GM18499 (cell line): Measurements from ENCODE around the gene TDRKH.
"Not testable (repeated sequence)": the region's sequence is repeated elsewhere in the genome, so short reads cannot be mapped to it uniquely, and the experiment has no call there.

Experiments
- ATAC-seq: cut with Tn5 transposase; IDR thresholded peaks from one replicate; pipeline ENCODE4 v1.9.1; 2021; ENCODE audit warnings: moderate number of reproducible peaks; ENCODE audit not compliant: insufficient read depth, unreplicated experiment

TDRKH gene

DNA sequence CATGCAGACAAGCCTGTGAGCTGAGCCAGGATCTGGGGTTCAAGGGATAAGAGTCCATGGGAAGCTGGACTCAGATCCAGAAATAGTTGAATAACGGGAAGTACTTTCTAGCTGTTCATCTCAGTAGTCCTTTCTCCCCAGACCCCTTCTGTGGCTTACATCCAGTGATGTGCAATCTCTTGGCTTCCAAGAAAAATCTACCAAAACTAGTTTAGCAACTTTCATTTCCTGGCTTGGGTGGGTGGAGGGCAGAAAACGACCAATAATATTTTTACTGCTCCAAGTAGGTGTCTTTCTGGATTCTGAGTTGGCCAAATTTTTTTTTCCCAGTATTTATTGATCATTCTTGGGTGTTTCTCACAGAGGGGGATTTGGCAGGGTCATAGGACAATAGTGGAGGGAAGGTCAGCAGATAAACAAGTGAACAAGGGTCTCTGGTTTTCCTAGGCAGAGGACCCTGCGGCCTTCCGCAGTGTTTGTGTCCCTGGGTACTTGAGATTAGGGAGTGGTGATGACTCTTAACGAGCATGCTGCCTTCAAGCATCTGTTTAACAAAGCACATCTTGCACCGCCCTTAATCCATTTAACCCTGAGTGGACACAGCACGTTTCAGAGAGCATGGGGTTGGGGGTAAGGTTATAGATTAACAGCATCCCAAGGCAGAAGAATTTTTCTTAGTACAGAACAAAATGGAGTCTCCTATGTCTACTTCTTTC lies 21.8 kb downstream of the TDRKH start:
- ATAC-seq: not testable (repeated sequence)

DNA sequence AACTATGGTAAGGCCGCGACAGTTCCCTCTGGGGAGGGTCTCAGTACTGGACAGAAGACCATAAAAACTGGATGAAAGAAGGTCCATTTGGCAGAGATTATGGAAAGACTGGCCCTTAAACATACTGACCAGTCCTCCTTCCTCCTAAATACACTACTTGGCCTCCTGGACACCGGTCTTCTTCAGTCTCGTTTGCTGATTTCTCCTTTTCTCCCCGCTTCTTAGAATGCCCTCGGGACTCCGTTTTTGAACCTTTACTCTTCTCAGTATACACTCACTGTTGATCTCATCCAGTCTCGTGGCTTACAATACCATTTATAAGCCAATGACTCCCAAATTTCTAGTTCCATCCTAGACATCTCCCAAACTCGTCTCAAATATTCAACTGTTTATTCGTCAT lies 26.3 kb downstream of the TDRKH start:
- ATAC-seq: no peak

DNA sequence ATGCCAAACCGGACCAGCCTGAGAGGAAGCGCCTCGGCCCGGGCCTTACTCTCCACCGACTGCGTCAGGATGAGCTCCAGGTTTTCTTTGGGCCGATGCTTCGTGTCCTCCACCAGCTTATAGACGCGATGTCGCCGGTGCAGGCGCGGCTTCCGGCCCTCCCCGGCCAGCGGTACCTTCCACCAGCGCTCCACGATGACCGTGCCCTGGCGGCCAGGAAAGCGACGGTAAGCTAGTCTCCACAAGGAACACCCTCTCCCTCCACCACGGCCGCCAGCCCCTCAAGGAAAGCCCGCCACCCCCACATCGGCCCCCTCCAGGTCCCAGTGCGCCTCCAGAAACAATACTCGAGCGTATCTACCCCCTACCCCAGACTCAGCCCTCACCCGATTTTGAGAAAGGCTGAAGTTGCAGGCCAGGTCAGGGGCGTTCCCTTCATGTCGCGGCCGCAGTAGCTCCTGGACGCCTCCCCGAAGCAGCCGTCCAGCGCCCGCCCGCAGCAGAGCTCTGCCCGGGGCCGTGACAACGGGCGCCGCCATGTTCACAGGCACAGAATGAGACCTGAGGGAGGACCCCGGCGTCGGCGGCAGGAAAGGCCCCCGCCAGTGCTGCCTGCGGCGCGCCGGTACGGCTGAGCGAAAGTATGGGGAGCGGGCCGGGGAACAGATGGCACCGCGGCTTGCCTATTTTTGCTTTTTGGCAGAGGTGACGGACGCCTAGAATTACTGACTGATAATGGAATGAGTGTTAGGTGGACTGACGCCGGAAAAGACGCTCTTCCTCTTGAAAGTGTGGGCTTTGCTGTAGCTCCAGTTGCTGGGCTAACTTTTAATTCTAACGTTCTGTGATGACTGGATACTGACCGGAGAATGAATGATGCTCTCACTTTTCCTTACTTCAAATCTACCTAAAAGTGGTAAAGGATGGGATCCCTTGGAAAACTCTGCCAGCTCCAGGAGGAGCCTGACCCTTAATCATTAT lies 27.1 kb downstream of the TDRKH start, which contains the start of gene MRPL9:
MRPL9 (minus strand) TSS at position 556 of the 981 bp plus-strand sequence; CDS start at position 539, 17 bp downstream.
- no peak for ATAC-seq

DNA sequence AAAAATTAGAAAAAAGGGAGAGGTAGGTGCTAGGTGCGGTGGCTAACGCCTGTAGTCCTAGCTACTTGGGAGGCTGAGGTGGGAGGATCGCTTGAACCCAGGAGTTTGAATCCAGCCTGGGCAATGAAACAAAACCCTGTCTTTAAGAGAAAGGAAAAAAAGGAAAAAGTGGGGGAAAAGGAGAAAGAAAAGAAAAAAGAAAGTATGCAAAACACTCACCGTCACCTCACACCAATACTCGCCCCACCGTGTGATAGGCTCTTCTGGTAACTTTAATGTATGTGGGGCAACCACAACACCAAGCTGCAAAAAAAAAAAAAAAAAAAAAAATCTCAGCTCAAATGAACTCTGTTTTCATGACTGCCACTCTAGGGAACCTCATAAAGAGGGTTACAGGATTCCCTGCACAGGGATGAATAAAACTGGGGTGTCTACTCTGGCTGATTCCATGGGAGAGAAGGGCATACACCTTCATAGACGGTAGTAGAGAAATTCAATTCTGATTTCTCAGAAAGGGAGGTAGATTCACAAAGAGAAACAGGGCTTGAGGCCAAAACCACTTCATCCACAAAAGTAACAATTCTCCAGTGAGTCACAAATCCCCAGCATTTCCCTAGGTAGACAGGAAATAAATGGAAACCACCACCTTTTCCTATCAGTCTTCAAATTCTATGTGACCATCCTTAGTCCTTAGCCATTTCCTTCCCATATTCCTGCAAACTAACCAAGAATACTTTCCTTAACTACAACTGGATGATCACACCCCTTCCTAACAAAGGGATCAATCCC lies 29.5 kb downstream of the TDRKH start:
- ATAC-seq: no peak

DNA sequence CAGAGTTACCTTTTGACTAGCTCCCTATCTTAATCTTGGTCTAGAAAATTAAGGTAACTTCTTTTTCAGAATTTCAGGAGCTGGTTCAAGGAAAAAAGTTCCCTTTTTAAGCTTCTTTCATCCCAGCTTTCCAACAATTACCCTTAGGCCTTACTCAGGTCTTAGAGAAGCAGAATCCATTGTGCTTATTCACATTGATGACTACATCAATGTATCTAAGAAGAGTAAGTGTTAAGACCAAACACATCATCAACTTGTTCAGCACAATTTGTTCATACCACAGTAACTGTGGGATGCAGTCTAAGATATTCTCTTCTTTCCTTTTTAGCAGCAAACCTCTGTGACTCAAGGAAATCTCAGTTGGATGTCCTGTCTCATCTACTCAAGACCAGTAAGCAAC lies 31.1 kb downstream of the TDRKH start:
- ATAC-seq: no peak

DNA sequence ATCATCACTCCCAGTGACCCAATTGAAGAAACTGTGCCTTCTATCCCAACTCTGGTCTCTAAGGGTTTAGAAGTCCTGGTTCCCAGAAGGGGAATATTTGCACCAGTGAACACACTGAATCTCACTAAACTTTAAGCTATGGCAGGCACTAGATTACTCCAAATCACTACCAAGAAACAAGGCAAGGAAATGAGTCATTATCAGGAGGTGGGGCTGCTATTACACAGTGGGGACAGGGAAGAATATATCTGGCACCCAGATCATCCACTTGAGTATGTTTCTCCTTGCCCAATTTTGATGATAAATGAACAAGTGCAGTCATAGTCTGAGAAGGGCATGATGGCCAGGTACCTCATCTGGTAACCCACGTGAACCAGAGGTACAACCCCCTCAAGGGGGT lies 34.0 kb downstream of the TDRKH start:
- no peak for ATAC-seq

DNA sequence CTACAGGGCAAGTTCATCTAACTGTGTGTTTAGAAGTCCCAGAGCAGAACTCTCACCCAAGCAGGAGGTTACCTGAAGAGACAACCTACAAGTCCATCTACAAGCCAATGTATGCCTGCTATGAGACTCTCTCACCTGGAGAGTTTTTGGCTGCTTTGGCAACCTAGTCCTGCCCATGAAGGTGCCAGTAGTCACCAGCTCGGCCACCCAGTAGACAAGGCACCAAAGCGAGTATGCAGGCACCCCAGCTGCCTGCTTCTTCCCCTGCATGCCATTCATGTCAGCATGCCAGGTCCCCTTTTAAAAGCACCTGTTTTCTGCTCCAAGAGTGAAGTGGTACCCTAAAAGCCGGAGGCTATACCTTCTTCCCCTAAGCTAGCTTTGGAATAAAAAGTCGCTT lies 48.8 kb downstream of the TDRKH start:
- ATAC-seq: no peak

DNA sequence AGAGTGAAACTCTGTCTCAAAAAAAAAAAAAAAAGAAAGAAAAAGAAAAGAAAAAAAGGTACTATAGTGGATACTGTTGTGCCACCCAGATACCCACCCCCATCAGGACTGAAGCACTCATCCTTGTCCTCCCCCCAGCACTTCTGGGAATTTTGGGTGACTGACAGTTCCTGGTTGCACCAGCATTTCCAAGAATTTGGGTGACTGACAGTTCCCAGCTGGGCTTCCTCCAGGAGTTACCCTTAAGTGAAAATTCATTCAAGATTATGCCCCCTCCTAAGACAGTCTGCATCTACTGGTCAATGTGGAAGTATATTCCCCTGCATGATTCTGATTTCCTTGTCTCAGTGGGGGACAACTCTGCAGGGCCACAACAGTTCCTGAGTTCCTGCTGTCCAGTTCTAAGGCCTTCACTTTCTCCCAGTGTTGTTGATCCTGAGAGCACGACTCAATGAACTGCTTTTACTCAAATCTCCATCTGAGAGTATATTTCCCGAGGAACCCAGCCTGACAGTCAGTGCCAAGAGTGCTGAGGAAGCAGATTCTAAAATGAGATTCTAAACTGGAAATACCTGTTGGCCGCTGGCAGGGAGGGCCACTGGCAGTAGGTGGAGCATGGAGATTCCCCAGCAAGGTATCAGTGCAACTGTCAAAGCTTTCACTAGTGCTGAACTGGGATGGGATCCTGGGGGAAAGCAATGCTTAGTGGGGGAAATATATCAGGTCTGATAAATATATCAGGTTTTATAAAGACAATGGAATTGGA lies 50.5 kb downstream of the TDRKH start:
- no peak for ATAC-seq

DNA sequence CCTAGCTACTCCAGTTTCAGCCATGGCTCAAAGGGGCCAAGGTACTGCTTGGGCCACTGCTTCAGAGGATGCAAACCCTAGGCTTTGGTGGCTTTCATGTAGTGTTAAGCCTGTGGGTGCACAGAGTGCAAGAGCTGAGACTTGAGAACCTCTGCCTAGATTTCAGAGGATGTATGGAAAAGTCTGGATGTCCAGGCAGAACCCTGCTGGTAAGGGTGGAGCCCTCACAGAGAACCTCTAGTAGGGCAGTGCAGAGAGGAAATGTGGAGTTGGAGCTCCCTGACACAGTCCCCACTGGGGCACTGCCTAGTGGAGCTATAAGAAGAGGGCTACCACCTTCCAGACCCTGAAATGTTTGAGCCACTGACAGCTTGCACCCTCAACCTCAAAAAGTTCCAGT lies 52.8 kb downstream of the TDRKH start:
- ATAC-seq: no peak

DNA sequence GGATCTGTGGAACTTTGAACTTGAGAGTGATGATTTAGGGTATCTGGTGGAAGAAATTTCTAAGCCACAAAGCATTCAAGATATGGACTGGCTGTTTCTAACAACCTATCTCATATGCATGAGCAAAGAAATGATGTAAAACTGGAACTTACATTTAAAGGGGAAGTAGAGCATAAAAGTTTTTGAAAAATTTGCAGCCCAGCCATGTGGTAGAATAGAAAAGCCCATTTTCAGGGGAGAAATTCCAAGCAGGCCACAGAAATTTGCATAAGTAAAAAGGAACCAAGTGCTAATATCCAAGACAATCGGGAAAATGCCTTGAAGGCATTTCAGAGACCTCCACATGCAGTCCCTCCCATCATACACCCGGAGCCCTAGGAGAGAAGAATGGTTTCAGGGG lies 53.3 kb downstream of the TDRKH start:
- no peak for ATAC-seq

DNA sequence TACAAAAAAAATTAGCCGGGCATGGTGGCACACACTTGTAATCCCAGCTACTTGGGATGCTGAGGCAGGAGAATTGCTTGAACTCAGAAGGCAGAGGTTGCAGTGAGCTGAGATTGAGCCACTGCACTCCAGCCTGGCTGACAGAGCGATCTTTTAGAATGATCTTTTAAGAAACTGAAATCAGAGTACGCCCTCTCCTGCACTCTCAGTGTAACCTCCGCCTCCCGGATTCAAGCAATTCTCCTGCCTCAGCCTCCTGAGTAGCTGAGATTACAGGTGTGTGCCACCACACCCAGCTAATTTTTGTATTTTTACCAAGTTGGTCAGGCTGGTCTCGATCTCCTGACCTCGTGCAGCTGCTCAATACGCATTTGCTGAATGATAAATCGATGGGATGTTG lies 56.3 kb downstream of the TDRKH start:
- ATAC-seq: not testable (repeated sequence)

DNA sequence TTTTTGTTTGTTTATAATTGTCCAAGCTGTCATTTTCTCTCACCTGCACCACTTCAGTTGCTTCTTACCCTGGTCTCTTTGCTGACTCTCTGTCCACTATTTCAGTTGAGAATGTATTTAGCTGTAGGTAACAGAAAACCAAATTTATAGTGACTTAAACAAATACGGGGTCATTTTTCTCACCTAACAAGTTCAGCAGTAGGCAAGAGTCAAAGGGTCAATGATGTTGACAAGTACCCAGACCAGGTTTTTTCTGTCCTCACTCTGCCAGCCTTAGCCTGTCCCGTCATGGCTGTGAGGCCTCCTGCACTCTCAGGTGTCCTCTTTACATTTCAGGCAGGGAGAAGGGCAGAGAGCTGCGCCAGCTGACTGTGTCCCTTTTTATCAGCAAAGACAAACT lies 57.2 kb downstream of the TDRKH start:
- ATAC-seq: no peak

DNA sequence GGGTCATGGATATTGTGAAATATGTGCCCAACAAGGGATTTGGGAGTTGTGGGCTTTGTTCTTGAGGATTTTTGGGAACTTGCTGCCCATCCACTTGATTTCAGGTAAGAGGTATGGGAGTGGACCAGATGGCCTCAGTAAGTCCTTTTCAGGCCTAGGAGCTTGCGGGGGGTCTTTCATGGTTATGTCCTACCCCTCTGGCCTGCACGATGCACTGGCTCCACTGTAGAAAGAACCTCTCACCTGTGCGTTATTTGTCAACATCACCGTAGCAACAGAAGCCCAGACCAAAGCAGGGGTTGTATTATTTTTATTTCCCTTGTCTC lies 60.4 kb downstream of the TDRKH start:
- ATAC-seq: no peak

DNA sequence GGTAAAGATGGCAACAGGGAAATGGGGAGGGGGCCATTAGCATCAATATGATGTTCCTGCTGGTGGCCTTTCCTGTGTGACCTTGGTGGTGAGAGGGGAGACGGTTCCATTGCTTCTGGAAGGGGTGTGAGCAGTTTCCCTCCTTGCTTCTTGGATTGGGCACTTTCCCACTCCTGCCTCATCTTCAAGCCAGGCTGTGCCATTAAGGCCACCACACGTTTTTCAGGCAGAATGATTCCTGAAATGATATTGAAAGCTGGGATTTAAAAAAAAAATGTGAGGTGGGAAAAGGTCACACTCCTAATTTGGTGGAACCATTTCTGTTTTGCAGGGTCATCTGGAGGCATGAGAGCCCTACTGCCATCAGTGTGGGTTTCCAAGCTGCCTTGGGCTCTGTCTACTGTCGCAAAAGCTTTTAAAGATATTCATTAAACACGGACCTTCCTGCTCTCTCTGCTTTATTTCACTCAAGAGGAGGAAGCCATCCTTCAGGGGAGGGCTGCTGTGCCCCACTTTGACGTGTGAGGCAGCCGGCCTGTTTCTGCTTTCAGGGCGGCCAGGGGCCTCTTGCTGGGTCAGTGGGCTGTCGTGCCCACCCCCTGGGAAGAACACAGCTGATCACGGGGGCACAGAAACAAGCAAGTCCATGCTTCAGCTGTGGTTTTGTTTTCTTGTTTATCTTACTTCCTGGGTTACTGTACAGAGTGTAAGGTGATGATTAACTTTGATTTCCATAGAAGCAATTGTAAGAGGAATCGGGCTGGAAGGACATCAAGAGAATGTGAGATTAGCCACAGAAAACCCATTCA lies 60.9 kb downstream of the TDRKH start:
- ATAC-seq: no peak

DNA sequence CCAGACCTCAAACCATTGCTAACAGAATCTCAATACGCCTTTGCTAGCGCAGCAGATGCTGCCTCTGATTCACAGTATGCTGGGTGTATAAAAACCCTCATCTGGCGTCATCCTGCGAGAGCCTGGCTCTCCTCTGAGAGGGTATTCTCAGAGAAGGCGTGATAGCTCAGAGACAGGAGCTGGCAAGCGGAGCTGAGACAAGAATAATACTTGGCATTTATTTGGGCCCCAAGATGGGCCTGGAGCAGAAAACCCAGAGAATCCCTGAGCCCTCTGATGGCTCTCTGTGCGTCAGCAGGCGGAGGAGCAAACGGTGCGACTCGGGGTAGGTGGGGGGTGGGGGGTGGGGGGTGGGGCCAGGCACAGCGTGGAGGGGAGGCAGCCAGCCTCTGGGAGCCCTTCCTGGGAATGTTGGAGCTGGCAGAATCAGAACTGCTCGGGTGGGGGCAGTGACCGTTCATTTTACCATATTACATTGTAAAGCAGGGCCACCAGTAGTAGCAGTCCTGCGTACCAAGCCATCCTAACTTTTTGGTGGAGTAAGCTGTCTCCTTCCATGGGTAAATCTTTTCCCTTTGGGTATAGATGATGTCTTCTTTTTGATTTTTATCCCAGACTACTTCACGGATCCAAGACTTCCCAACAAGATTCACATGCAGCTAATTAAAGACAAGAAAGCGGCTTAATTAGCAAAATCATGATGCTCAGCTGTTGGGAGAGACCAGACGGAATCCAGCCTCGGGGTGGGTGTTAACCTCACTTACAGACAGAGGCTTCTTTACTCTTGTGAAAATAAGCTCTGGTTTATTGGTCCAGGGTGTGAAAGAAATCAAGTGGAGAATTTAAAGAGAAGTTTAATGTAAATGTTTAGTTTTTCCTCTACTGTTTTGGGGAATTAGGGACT lies 61.9 kb downstream of the TDRKH start:
- ATAC-seq: no peak

DNA sequence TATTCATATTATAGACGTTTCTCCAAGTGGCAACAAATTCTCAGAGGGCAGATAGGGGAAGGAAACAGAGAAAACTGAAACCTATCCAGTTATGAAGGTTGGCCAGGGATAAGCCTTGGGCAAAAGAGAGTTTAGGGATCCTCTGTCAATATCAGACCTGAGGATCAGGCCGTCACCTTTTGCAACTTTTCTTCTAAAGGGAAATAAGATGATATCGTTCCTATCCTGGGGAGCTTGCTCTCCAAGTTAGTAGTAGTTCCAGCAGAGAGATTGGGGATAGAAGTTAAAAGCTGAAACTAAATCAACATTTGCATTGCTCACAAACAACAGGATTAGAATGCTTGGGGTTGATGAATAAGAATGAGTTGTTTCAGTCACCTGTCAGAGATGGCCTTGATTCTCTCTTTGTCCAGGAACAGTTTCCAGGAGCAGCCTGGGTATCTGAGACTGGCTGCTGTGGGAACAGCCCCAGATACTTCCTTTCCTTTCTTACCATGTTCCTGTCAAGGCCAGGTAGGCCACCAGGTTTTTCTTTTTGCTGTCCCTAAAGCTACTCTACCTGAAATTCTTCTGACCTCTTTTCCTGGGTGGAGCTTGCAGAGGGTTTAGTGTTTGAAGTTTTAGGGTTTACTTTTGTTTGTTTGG lies 66.5 kb downstream of the TDRKH start:
- no peak for ATAC-seq
